Trophoblast cell (in vitro differentiated cells and primary cell): Measurements from ENCODE around the gene COLGALT1.

Experiments used
- DNase-seq, 2 donors: peaks; one replicate each; pipeline ENCODE4 v3.0.0-alpha.2; 2016
- H2AFZ ChIP-seq: 2 replicates; pipeline ENCODE4 v1.6.1; 2013; ENCODE audit warnings: low read length, moderate library complexity, mild to moderate bottlenecking; ENCODE audit not compliant: insufficient read depth, poor library complexity
- H2AK5ac ChIP-seq: 2 replicates; pipeline ENCODE4 v1.6.1; 2013; ENCODE audit warnings: mild to moderate bottlenecking, low read length
- H2BK120ac ChIP-seq: 2 replicates; pipeline ENCODE4 v1.6.1; 2013; ENCODE audit warnings: low read length, mild to moderate bottlenecking, moderate library complexity; ENCODE audit not compliant: insufficient read depth, poor library complexity
- H2BK12ac ChIP-seq: 2 replicates; pipeline ENCODE4 v1.6.1; 2013; ENCODE audit warnings: mild to moderate bottlenecking, low read length, moderate library complexity
- H2BK5ac ChIP-seq: 2 replicates; pipeline ENCODE4 v1.6.1; 2013; ENCODE audit warnings: low read length, low read depth, moderate library complexity, mild to moderate bottlenecking; ENCODE audit not compliant: poor library complexity
- H3K14ac ChIP-seq: 2 replicates; pipeline ENCODE4 v1.6.1; 2013; ENCODE audit warnings: mild to moderate bottlenecking, low read length
- H3K18ac ChIP-seq: 2 replicates; pipeline ENCODE4 v1.6.1; 2013; ENCODE audit warnings: mild to moderate bottlenecking, low read length
- H3K23ac ChIP-seq: 2 replicates; pipeline ENCODE4 v1.6.1; 2013; ENCODE audit warnings: low read length
- H3K27ac ChIP-seq: 2 replicates; pipeline ENCODE4 v1.5.1; 2013; ENCODE audit warnings: low read depth, mild to moderate bottlenecking, inconsistent platforms, low read length, moderate library complexity
- H3K27me3 ChIP-seq: 2 replicates; pipeline ENCODE4 v1.6.1; 2013; ENCODE audit warnings: inconsistent platforms, mild to moderate bottlenecking, low read length, moderate library complexity; ENCODE audit not compliant: insufficient read depth
- H3K36me3 ChIP-seq, 2 experiments: 1 replicate in 1 of 2; 2 replicates in 1 of 2; pipeline ENCODE4 v1.6.1; 2013; ENCODE audit warnings: low read length in 2 of 2, mild to moderate bottlenecking in 2 of 2, moderate library complexity in 1 of 2; ENCODE audit not compliant: insufficient read depth in 2 of 2, control insufficient read depth in 1 of 2
- H3K4ac ChIP-seq: 2 replicates; pipeline ENCODE4 v1.6.1; 2013; ENCODE audit warnings: low read depth, mild to moderate bottlenecking, low read length, moderate library complexity
- H3K4me1 ChIP-seq, 2 experiments: 1 replicate in 1 of 2; 2 replicates in 1 of 2; pipeline ENCODE4 v1.6.1; 2013; ENCODE audit warnings: low read length in 2 of 2, mild to moderate bottlenecking in 2 of 2, moderate library complexity in 1 of 2; ENCODE audit not compliant: insufficient read depth in 2 of 2, control insufficient read depth in 1 of 2
- H3K4me2 ChIP-seq: 2 replicates; pipeline ENCODE4 v1.6.1; 2013; ENCODE audit warnings: inconsistent platforms, mild to moderate bottlenecking, low read length, moderate library complexity
- H3K4me3 ChIP-seq: 2 replicates; pipeline ENCODE4 v1.5.1; 2013; ENCODE audit warnings: mild to moderate bottlenecking, low read depth, low read length, inconsistent platforms
- H3K79me1 ChIP-seq: one replicate; pipeline ENCODE4 v1.6.1; 2013; ENCODE audit warnings: low read length
- H3K79me2 ChIP-seq: 2 replicates; pipeline ENCODE4 v1.6.1; 2013; ENCODE audit warnings: low read length, mild to moderate bottlenecking; ENCODE audit not compliant: control insufficient read depth, insufficient read depth, poor library complexity
- H3K9ac ChIP-seq: 2 replicates; pipeline ENCODE4 v1.6.1; 2013; ENCODE audit warnings: mild to moderate bottlenecking, low read length
- H3K9me3 ChIP-seq: 2 replicates; pipeline ENCODE4 v1.6.1; 2013; ENCODE audit warnings: low read depth, mild to moderate bottlenecking, control low read depth, inconsistent platforms, low read length; ENCODE audit not compliant: insufficient read depth
- H4K12ac ChIP-seq: 2 replicates; pipeline ENCODE4 v1.6.1; 2013; ENCODE audit warnings: low read depth, mild to moderate bottlenecking, low read length, moderate library complexity
- H4K8ac ChIP-seq: 2 replicates; pipeline ENCODE4 v1.6.1; 2013; ENCODE audit warnings: low read depth, mild to moderate bottlenecking, low read length, moderate library complexity
- H4K91ac ChIP-seq: one replicate; pipeline ENCODE4 v1.6.1; 2013; ENCODE audit warnings: low read depth, mild to moderate bottlenecking, low read length, moderate library complexity
- WGBS: extraction: QIAGEN DNeasy Blood & Tissue Kit; methylation state at CpG from one replicate; pipeline ENCODE4 v1.1.7; 2013; ENCODE audit warnings: missing lambda C conversion rate; ENCODE audit not compliant: insufficient read length, insufficient coverage; ENCODE audit errors: extremely low coverage; 5-methylcytosine and 5-hydroxymethylcytosine counted together

Gene COLGALT1

GRCh38 chr19:17605761-17606589 is 50.5 kb downstream of the COLGALT1 start:
- WGBS: no CpG with 5 or more reads among the region's 85 CpGs
- no peak overlapping the region for H2AK5ac ChIP-seq

DNA sequence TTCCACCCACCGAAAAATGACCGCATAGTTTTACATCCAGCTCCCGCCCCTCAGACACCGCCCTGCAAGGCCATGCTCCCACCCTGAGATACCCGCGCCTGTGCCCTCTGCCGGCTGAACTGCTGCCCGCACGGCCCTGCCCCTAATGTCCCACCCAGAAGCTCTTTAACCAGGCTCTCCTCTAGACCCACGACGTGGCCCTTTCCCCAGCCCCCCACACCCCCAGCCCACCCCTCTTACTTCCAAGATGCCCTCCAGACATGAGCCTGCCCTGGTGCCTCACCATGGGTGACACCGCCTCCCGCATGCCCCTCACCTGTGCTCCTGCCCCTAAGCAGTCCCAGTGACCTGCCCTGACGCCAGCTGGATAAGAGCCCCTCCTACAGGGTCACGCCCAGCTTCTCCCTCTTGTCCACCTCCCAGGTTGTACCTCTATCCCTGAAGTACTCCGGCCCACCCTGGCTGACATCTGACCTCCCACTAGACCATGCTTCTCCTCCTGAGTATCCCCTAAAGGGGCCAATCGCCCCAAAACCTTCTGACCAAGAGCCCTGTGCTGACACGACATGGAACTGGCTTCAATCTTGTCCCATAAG is 51.2 kb downstream of the COLGALT1 start:
- no peak overlapping the region for H2BK120ac ChIP-seq
- H3K27ac ChIP-seq: no peak overlapping the region
- H3K4me3 ChIP-seq: peak overlapping the region; percentile 69
- H2AFZ ChIP-seq: peak overlapping the region; percentile 9
- H3K23ac ChIP-seq: no peak overlapping the region
- H3K9me3 ChIP-seq: peaks cover 9% of the 10 kb centered on the region
- no peak overlapping the region for H3K9ac ChIP-seq
- peak; percentile 38 to 53 for DNase-seq
- H3K27me3 ChIP-seq: no peaks in the 10 kb centered on the region
- H3K4me1 ChIP-seq: peaks cover 7 to 9% of the 10 kb centered on the region in 2 experiments
- no peak overlapping the region for H2BK5ac ChIP-seq
- H2BK12ac ChIP-seq: no peak overlapping the region
- WGBS: no CpG with 5 or more reads among the region's 18 CpGs
- no peak overlapping the region for H4K12ac ChIP-seq
- no peaks in the 10 kb centered on the region for H3K79me1 ChIP-seq
- H3K79me2 ChIP-seq: no peaks in the 10 kb centered on the region
- peak overlapping the region; percentile 86 for H3K4me2 ChIP-seq
- no peak overlapping the region for H3K4ac ChIP-seq
- H3K14ac ChIP-seq: no peak overlapping the region
- H2AK5ac ChIP-seq: no peak overlapping the region
- H3K36me3 ChIP-seq: no peaks in the 10 kb centered on the region
- no peak overlapping the region for H4K91ac ChIP-seq
- no peak overlapping the region for H4K8ac ChIP-seq
- H3K18ac ChIP-seq: no peak overlapping the region

More at GRCh38 chr19:17605761-17606589, 50.5 kb downstream of the COLGALT1 start:
- Histone ChIP-seq H4K12ac (peak overlapping the region; percentile 2), H3K9ac (no peak overlapping the region), H2AFZ (peak overlapping the region; percentile 32), H3K4me2 (peak overlapping the region; percentile 86), H3K27ac (no peak overlapping the region), H3K9me3 (peaks cover 9% of the 10 kb centered on the region), H3K79me1 (no peaks in the 10 kb centered on the region), H2BK12ac (no peak overlapping the region), H3K79me2 (no peaks in the 10 kb centered on the region), H4K91ac (no peak overlapping the region), H3K27me3 (no peaks in the 10 kb centered on the region), H3K36me3 (no peaks in the 10 kb centered on the region), H3K4me3 (peak overlapping the region; percentile 69), H3K4ac (no peak overlapping the region), H4K8ac (peak overlapping the region; percentile 34), H3K18ac (peak overlapping the region; percentile 1), H3K4me1 (peaks cover 7 to 9% of the 10 kb centered on the region in 2 experiments), H2BK120ac (no peak overlapping the region), H3K14ac (peak overlapping the region; percentile 4), H3K23ac (no peak overlapping the region), H2BK5ac (no peak overlapping the region)
- DNase-seq: peak; percentile 94

DNA sequence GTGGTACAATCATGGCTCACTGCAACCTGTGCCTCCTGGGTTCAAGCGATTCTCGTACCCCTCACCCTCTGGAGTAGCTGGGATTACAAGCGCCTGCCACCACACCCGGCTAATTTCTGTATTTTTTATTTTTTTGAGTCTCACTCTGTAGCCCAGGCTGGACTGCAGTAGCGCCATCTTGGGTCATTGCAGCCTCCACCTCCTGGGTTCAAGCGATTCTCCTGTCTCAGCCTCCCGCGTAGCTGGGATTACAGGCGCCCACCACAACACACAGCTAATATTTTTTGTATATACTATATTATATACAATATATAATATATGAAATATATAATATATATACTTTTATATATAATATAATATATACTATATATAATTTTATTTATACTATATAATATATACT is 52.5 kb downstream of the COLGALT1 start:
- Histone ChIP-seq H3K23ac (no peak overlapping the region), H3K9ac (no peak overlapping the region), H3K9me3 (peaks cover 9% of the 10 kb centered on the region), H3K36me3 (no peaks in the 10 kb centered on the region), H2AK5ac (no peak overlapping the region), H3K79me2 (no peaks in the 10 kb centered on the region), H3K4ac (no peak overlapping the region), H4K12ac (no peak overlapping the region), H2BK120ac (no peak overlapping the region), H3K79me1 (no peaks in the 10 kb centered on the region), H2BK12ac (no peak overlapping the region), H4K91ac (no peak overlapping the region), H2AFZ (no peak overlapping the region), H3K4me3 (no peak overlapping the region), H3K27ac (no peak overlapping the region), H3K27me3 (no peaks in the 10 kb centered on the region), H3K14ac (no peak overlapping the region), H3K18ac (no peak overlapping the region), H3K4me2 (no peak overlapping the region), H2BK5ac (no peak overlapping the region), H4K8ac (no peak overlapping the region), H3K4me1 (peaks cover 7 to 9% of the 10 kb centered on the region in 2 experiments)
- no CpG with 5 or more reads among the region's 9 CpGs for WGBS
- no peak for DNase-seq

DNA sequence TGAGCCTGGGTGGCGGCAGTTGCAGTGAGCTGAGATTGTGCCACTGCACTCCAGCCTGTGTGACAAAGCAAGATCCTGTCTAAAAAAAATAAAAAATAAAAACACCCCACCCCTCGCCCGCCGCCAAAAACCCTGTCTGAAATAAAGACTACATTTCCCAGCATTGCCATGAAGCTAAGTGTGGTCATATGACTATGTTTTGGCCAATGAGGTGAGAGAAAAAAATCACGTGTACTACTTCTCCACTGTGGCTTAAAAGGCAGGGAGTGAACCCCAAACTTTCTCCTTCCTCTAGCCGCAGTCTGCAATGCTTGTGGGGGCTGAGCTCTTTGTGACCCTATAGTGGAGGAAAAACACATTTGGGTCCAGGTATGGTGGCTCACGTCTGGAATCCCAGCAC is 54.9 kb downstream of the COLGALT1 start:
- no peak overlapping the region for H3K4me2 ChIP-seq
- H3K79me1 ChIP-seq: no peaks in the 10 kb centered on the region
- H4K8ac ChIP-seq: peak overlapping the region; percentile 30
- H3K27me3 ChIP-seq: no peaks in the 10 kb centered on the region
- no peaks in the 10 kb centered on the region for H3K36me3 ChIP-seq
- H2AK5ac ChIP-seq: no peak overlapping the region
- no peak overlapping the region for H3K14ac ChIP-seq
- H3K79me2 ChIP-seq: no peaks in the 10 kb centered on the region
- no peak overlapping the region for H4K12ac ChIP-seq
- no peak overlapping the region for H2BK120ac ChIP-seq
- H3K4ac ChIP-seq: no peak overlapping the region
- H3K4me3 ChIP-seq: no peak overlapping the region
- WGBS: no CpG with 5 or more reads among the region's 7 CpGs
- H3K9me3 ChIP-seq: peaks cover 9% of the 10 kb centered on the region
- no peak overlapping the region for H3K27ac ChIP-seq
- no peak overlapping the region for H2BK12ac ChIP-seq
- H4K91ac ChIP-seq: no peak overlapping the region
- peak in 1 of 2 donors; percentile 33 for DNase-seq
- H3K23ac ChIP-seq: no peak overlapping the region
- H2BK5ac ChIP-seq: no peak overlapping the region
- peaks cover 7 to 9% of the 10 kb centered on the region in 2 experiments for H3K4me1 ChIP-seq
- no peak overlapping the region for H2AFZ ChIP-seq
- H3K9ac ChIP-seq: no peak overlapping the region
- no peak overlapping the region for H3K18ac ChIP-seq
